ENCODE measurements around the gene DLG2. TPM values are rescaled to one million over a fixed set of nuclear protein-coding genes. Genes with fewer than 3 reads are reported as not detected.

The DLG2 gene
- total and polyA plus RNA-seq, 2 of the 4 experiments (the other 2 are of a cell fraction), result 0.31 to 0.36 TPM

DNA sequence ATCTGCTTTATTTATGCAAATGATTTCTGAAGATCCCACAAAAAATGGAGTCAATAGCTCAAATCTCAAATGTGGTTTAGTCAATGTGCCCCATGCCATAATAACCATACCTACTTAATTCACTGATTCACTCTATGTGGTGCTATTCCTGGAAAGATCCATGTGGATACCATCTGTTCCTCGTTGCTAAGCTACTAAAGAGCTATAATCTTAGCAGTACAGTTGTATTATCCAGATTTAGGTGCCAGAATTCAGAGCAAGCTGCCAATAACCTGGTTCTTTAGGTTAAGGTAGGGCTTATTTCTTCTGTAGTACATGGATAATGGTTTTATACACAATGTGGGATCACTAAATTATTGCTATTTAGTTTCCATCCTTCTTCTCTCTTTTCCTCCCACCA is 1366.3 kb downstream of the DLG2 start:
- no peaks in the 10 kb centered on the region for H3K79me1 ChIP-seq (ENCODE audit: low read depth in 1 of 2, low read length in 2 of 2)
- no peak overlapping the region for H2BK20ac ChIP-seq (ENCODE audit: low read depth, low read length)
- H4K91ac ChIP-seq (ENCODE audit: insufficient read depth, low read depth, low read length), result no peak overlapping the region
- intact Hi-C loops (cut with micrococcal nuclease) (no loop called here), in situ Hi-C loops (cut with MboI; ENCODE audit: low sequenced_read_pairs) (no loop called here), dilution Hi-C loops (cut with HindIII; ENCODE audit: low sequenced_read_pairs, unreplicated experiment) (no loop called here)
- WGBS, 2 experiments (ENCODE audit: extremely low coverage in 2 of 2, insufficient read length in 1 of 2), result no CpG with 5 or more reads among the region's 1 CpG
- no peak overlapping the region for H3K18ac ChIP-seq (ENCODE audit: low read depth, low read length)
- no peak overlapping the region for H3K56ac ChIP-seq (ENCODE audit: extremely low read depth, insufficient read depth, low read length)
- no peak overlapping the region for H2AK9ac ChIP-seq (replicated peaks; ENCODE audit: low read depth, low read length, poor library complexity)
- H3K27me3 ChIP-seq (ENCODE audit: control insufficient read depth, insufficient read depth, low read length), result no peaks in the 10 kb centered on the region
- no peaks in the 10 kb centered on the region for H3K9me1 ChIP-seq (ENCODE audit: insufficient read depth, low read length)
- H3K9ac ChIP-seq (ENCODE audit: low read depth, low read length), result no peak overlapping the region
- no peaks in the 10 kb centered on the region for H3K36me3 ChIP-seq (ENCODE audit: control insufficient read depth, insufficient read depth, low read length)
- no peaks in the 10 kb centered on the region for H3K9me3 ChIP-seq (ENCODE audit: control insufficient read depth, insufficient read depth, low read length)
- TF ChIP-seq RAD21 (IDR thresholded peaks at IDR 0.05; ENCODE audit: low read length) (no peak), CEBPB (IDR thresholded peaks at IDR 0.05; ENCODE audit: low read depth, low read length) (no peak), MXI1 (IDR thresholded peaks at IDR 0.05; ENCODE audit: borderline replicate concordance, low read depth, low read length) (no peak), SMC3 (IDR thresholded peaks at IDR 0.05; ENCODE audit: low read depth, low read length) (no peak), FOS (IDR thresholded peaks at IDR 0.05; ENCODE audit: low read depth, low read length) (no peak), NFE2L2 (IDR thresholded peaks at IDR 0.05; ENCODE audit: low read depth, low read length) (no peak), CHD1 (IDR thresholded peaks at IDR 0.05; ENCODE audit: low read depth, low read length) (no peak), MAFK (IDR thresholded peaks at IDR 0.05; ENCODE audit: low read depth, low read length) (no peak), BHLHE40 (IDR thresholded peaks at IDR 0.05; ENCODE audit: low read depth, low read length) (no peak), RFX5 (IDR thresholded peaks at IDR 0.05; ENCODE audit: low read depth, low read length) (no peak), MAZ (IDR thresholded peaks at IDR 0.05; ENCODE audit: borderline replicate concordance, low read depth, low read length) (no peak), POLR2A (IDR thresholded peaks at IDR 0.05; ENCODE audit: low read depth, low read length) (no peak), RCOR1 (IDR thresholded peaks at IDR 0.05; ENCODE audit: insufficient replicate concordance, low read length) (no peak)
- TF ChIP-seq, protein P1, sequence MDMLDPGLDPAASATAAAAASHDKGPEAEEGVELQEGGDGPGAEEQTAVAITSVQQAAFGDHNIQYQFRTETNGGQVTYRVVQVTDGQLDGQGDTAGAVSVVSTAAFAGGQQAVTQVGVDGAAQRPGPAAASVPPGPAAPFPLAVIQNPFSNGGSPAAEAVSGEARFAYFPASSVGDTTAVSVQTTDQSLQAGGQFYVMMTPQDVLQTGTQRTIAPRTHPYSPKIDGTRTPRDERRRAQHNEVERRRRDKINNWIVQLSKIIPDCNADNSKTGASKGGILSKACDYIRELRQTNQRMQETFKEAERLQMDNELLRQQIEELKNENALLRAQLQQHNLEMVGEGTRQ (IDR thresholded peaks at IDR 0.05; ENCODE audit: low read depth, low read length), result no peak
- TF ChIP-seq, protein P2, sequence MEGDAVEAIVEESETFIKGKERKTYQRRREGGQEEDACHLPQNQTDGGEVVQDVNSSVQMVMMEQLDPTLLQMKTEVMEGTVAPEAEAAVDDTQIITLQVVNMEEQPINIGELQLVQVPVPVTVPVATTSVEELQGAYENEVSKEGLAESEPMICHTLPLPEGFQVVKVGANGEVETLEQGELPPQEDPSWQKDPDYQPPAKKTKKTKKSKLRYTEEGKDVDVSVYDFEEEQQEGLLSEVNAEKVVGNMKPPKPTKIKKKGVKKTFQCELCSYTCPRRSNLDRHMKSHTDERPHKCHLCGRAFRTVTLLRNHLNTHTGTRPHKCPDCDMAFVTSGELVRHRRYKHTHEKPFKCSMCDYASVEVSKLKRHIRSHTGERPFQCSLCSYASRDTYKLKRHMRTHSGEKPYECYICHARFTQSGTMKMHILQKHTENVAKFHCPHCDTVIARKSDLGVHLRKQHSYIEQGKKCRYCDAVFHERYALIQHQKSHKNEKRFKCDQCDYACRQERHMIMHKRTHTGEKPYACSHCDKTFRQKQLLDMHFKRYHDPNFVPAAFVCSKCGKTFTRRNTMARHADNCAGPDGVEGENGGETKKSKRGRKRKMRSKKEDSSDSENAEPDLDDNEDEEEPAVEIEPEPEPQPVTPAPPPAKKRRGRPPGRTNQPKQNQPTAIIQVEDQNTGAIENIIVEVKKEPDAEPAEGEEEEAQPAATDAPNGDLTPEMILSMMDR (conservative IDR thresholded peaks at IDR 0.05; ENCODE audit: low read depth, low read length), result no peak
- TF ChIP-seq, protein P3, sequence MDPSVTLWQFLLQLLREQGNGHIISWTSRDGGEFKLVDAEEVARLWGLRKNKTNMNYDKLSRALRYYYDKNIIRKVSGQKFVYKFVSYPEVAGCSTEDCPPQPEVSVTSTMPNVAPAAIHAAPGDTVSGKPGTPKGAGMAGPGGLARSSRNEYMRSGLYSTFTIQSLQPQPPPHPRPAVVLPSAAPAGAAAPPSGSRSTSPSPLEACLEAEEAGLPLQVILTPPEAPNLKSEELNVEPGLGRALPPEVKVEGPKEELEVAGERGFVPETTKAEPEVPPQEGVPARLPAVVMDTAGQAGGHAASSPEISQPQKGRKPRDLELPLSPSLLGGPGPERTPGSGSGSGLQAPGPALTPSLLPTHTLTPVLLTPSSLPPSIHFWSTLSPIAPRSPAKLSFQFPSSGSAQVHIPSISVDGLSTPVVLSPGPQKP (IDR thresholded peaks at IDR 0.05; ENCODE audit: borderline replicate concordance, low read depth, low read length), result no peak
- H2AK5ac ChIP-seq (ENCODE audit: low read depth, low read length), result no peak overlapping the region
- no peak overlapping the region for H4K5ac ChIP-seq (ENCODE audit: low read depth, low read length)
- no peak overlapping the region for H3K14ac ChIP-seq (replicated peaks; ENCODE audit: low read depth, low read length)
- H4K20me1 ChIP-seq (ENCODE audit: insufficient read depth, low read length), result no peaks in the 10 kb centered on the region
- H2BK120ac ChIP-seq (ENCODE audit: low read depth, low read length), result no peak overlapping the region
- ChIA-PET POLR2A (ENCODE audit: unreplicated experiment) (no interaction called here), CTCF (no interaction called here)
- H4K8ac ChIP-seq (ENCODE audit: low read depth in 2 of 2, low read length in 2 of 2), result no peak overlapping the region
- no peak overlapping the region for H3K4me3 ChIP-seq (ENCODE audit: insufficient read depth, low read depth, low read length)
- DNase-seq, result no peak
- ATAC-seq (ENCODE audit: low read depth), result no peak
- no peak overlapping the region for H2BK5ac ChIP-seq (ENCODE audit: low read depth, low read length, poor library complexity, severe bottlenecking)
- BruUV-seq (replicated peaks), result no TSS peak
- no peak overlapping the region for H2BK15ac ChIP-seq (ENCODE audit: low read depth, low read length)
- H3K27ac ChIP-seq (ENCODE audit: insufficient read depth, low read length), result no peak overlapping the region
- no peak overlapping the region for H2AFZ ChIP-seq (replicated peaks; ENCODE audit: low read length, poor library complexity)
- H3K23ac ChIP-seq (ENCODE audit: low read depth, low read length), result no peak overlapping the region
- no peak overlapping the region for H3K4me2 ChIP-seq (ENCODE audit: low read depth, low read length)
- H3K4me1 ChIP-seq (ENCODE audit: control insufficient read depth, insufficient read depth, low read length), result no peaks in the 10 kb centered on the region
- no peak overlapping the region for H3K4ac ChIP-seq (ENCODE audit: low read depth, low read length)

Data from IMR-90 (cell line).